ENCODE results near the gene MED31.

Gene MED31

GRCh38 chr17:6654841-6655731, 3.7 kb upstream of the MED31 start:
- peak; percentile 28 for DNase-seq

GRCh38 chr17:6651919-6652452, 581 bp upstream of the MED31 start:
- no peak for DNase-seq

- DNase-seq = no peak
Measured at GRCh38 chr17:6648181-6648580, 3.2 kb downstream of the MED31 start.

GRCh38 chr17:6643451-6644125, 7.8 kb downstream of the MED31 start:
- no peak for DNase-seq

- no peak for DNase-seq
Measured at GRCh38 chr17:6642592-6642991, 8.8 kb downstream of the MED31 start.

- DNase-seq = no peak
Measured at GRCh38 chr17:6641247-6641863, 10.1 kb downstream of the MED31 start.

GRCh38 chr17:6640536-6641246, 10.7 kb downstream of the MED31 start, which contains the start of the genes KIAA0753 and TXNDC17:
Gene KIAA0753 (minus strand): TSS chr17:6640711. CDS start chr17:6635103, 5,608 bp downstream.
Gene TXNDC17 (plus strand): TSS chr17:6641060. CDS start chr17:6641083, 23 bp downstream.
- DNase-seq = peak; percentile 36

GRCh38 chr17:6639586-6640535, 11.5 kb downstream of the MED31 start:
- DNase-seq = no peak

GRCh38 chr17:6639014-6639585, 12.3 kb downstream of the MED31 start:
- no peak for DNase-seq

GRCh38 chr17:6638046-6638908, 13.1 kb downstream of the MED31 start:
- no peak for DNase-seq

GRCh38 chr17:6637458-6637840, 14.0 kb downstream of the MED31 start:
- no peak for DNase-seq

GRCh38 chr17:6636616-6637457, 14.6 kb downstream of the MED31 start:
- no peak for DNase-seq

GRCh38 chr17:6636105-6636504, 15.3 kb downstream of the MED31 start:
- no peak for DNase-seq

- no peak for DNase-seq
Measured at GRCh38 chr17:6633263-6633662, 18.1 kb downstream of the MED31 start.

- DNase-seq = no peak
Measured at GRCh38 chr17:6632530-6632929, 18.9 kb downstream of the MED31 start.

GRCh38 chr17:6630390-6630789, 21.0 kb downstream of the MED31 start:
- DNase-seq = no peak

GRCh38 chr17:6627019-6627418, 24.4 kb downstream of the MED31 start:
- DNase-seq = no peak

GRCh38 chr17:6626616-6627015, 24.8 kb downstream of the MED31 start:
- no peak for DNase-seq

GRCh38 chr17:6623941-6624340, 27.5 kb downstream of the MED31 start:
- no peak for DNase-seq
